DND-41 (cell line): ENCODE measurements around the gene ACLY.

Experiments used
- ATAC-seq: fragments of 200-7000 bp; cut with Tn5 transposase; 3 replicates; pipeline ENCODE4 v1.9.1; 2021; ENCODE audit warnings: low read depth; ENCODE audit not compliant: insufficient read depth
- DNase-seq: peaks from one replicate; pipeline ENCODE4 v3.0.0-alpha.2; 2020
- H2AFZ ChIP-seq: 2 replicates; pipeline ENCODE4 v1.6.0; 2012; ENCODE audit warnings: low read depth, low read length
- H3K27ac ChIP-seq: 2 replicates; pipeline ENCODE4 v1.5.1; 2012; ENCODE audit warnings: low read length, inconsistent platforms
- H3K27me3 ChIP-seq: fragments of 200-600 bp; sonication (generic); 2 replicates; pipeline ENCODE4 v1.6.0; 2012; ENCODE audit warnings: low read length, mild to moderate bottlenecking, inconsistent platforms; ENCODE audit not compliant: insufficient read depth, poor library complexity
- H3K36me3 ChIP-seq: 2 replicates; pipeline ENCODE4 v1.5.1; 2012; ENCODE audit warnings: low read length, inconsistent platforms; ENCODE audit not compliant: insufficient read depth
- H3K4me1 ChIP-seq: 2 replicates; pipeline ENCODE4 v1.5.1; 2012; ENCODE audit warnings: mild to moderate bottlenecking, low read length; ENCODE audit not compliant: insufficient read depth
- H3K4me2 ChIP-seq: 2 replicates; pipeline ENCODE4 v1.6.0; 2012; ENCODE audit warnings: mild to moderate bottlenecking, moderate library complexity, low read length, inconsistent platforms; ENCODE audit not compliant: insufficient read depth
- H3K4me3 ChIP-seq, 2 experiments: fragments of 200-600 bp in 1 of 2; shearing (Covaris generic) in 1 of 2; 2 replicates each; pipeline ENCODE4 v1.5.1; 2012 to 2016; ENCODE audit warnings: inconsistent platforms in 2 of 2, low read length in 2 of 2, mild to moderate bottlenecking in 2 of 2, low read depth in 1 of 2, moderate library complexity in 1 of 2
- H3K79me2 ChIP-seq: 2 replicates; pipeline ENCODE4 v1.6.0; 2012; ENCODE audit warnings: low read length, inconsistent platforms; ENCODE audit not compliant: insufficient read depth
- H3K9ac ChIP-seq: 2 replicates; pipeline ENCODE4 v1.6.0; 2012; ENCODE audit warnings: low read depth, mild to moderate bottlenecking, inconsistent platforms, low read length, moderate library complexity
- H3K9me3 ChIP-seq: 2 replicates; pipeline ENCODE4 v1.5.1; 2012; ENCODE audit warnings: low read length, moderate library complexity, mild to moderate bottlenecking, inconsistent platforms; ENCODE audit not compliant: insufficient read depth, severe bottlenecking
- H4K20me1 ChIP-seq: 2 replicates; pipeline ENCODE4 v1.6.0; 2012; ENCODE audit warnings: low read length; ENCODE audit not compliant: insufficient read depth
- EZH2 ChIP-seq: IDR thresholded peaks from 3 replicates; pipeline ENCODE4 v1.6.1; 2012; ENCODE audit warnings: borderline replicate concordance, low read depth, mild to moderate bottlenecking, moderate library complexity, low read length, inconsistent platforms; ENCODE audit not compliant: severe bottlenecking
- TF ChIP-seq, protein P1 (sequence below): IDR thresholded peaks from 2 replicates; pipeline ENCODE4 v1.5.1; 2012; ENCODE audit warnings: borderline replicate concordance, low read length, moderate library complexity, mild to moderate bottlenecking; ENCODE audit not compliant: poor library complexity, severe bottlenecking; ENCODE audit errors: extremely low read depth

ACLY gene

DNA sequence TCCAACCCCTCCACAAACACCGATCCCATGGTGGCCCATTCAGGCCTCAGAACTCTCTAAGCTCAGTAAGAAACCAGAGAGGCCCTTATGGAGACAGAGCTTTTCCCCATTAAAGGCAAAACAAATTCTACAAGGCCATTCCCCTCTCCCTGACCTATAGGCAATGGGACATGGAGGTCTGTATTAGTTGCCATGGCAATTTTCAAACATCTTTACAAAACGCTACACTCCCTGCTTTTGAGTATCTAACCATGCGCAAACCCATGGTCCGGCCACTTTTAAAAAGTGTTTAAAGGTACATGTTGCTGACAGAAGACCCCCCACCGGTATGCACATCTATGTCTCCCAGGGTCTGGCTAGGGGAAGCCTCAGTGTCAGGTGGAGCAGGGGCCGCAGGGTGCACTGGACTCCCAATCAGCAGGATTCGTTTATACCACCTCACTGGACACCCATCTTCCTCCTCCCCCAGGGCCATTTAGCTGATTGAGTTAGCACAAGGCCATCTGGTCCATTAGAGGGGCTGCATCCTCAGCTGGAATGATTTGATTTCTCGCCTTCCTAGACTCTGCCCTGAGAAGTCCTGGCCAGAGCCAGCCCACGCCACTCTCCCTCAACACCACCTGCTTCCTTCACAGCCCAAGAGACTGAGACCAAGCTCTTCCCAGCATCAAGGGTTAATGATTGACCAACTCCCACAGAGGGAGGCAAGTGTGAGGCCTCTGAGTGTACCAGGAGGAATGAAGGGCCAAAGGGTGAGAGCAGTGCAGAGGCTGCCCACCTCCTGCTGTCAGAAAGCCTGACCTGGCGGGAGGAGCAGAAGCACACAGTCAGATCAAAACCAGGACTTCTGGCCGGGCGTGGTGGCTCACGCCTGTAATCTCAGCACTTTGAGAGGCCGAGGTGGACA, 10.9 kb downstream of the ACLY start:
- Histone ChIP-seq H3K9ac (no peak overlapping the region), H3K27ac (no peak overlapping the region), H3K79me2 (peaks cover 24% of the 10 kb centered on the region), H3K9me3 (no peaks in the 10 kb centered on the region), H3K36me3 (peaks cover 98% of the 10 kb centered on the region), H2AFZ (no peak overlapping the region), H3K4me1 (no peaks in the 10 kb centered on the region), H4K20me1 (peaks cover 49% of the 10 kb centered on the region), H3K27me3 (no peaks in the 10 kb centered on the region), H3K4me2 (no peak overlapping the region), H3K4me3 (no peak overlapping the region)
- TF ChIP-seq, protein P1, sequence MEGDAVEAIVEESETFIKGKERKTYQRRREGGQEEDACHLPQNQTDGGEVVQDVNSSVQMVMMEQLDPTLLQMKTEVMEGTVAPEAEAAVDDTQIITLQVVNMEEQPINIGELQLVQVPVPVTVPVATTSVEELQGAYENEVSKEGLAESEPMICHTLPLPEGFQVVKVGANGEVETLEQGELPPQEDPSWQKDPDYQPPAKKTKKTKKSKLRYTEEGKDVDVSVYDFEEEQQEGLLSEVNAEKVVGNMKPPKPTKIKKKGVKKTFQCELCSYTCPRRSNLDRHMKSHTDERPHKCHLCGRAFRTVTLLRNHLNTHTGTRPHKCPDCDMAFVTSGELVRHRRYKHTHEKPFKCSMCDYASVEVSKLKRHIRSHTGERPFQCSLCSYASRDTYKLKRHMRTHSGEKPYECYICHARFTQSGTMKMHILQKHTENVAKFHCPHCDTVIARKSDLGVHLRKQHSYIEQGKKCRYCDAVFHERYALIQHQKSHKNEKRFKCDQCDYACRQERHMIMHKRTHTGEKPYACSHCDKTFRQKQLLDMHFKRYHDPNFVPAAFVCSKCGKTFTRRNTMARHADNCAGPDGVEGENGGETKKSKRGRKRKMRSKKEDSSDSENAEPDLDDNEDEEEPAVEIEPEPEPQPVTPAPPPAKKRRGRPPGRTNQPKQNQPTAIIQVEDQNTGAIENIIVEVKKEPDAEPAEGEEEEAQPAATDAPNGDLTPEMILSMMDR = no peak
- no peak for TF ChIP-seq EZH2
- ATAC-seq = no peak
- no peak for DNase-seq

DNA sequence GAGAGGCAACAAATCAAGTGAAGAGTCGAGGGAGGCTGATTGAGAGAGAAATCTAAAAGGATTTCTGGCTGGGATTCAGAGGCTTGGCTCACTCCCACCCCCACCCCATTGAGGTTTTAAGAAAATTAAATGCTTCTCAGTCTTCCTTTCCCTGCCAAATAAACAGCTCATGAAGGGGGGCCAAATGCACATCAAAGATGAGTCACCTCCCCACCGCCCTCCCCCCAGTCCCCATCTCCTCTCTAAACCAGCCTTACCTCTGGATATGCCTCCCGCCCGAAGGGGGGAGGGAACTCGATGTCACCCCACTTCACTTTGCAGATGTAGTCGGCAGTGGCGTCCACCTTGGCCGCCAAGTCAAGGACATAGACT, 11.6 kb downstream of the ACLY start:
- no peak overlapping the region for H3K4me3 ChIP-seq
- H4K20me1 ChIP-seq = peaks cover 42% of the 10 kb centered on the region
- no peaks in the 10 kb centered on the region for H3K27me3 ChIP-seq
- no peak overlapping the region for H3K9ac ChIP-seq
- H3K27ac ChIP-seq = no peak overlapping the region
- no peaks in the 10 kb centered on the region for H3K9me3 ChIP-seq
- no peak overlapping the region for H2AFZ ChIP-seq
- TF ChIP-seq, protein P1 = no peak
- no peak for TF ChIP-seq EZH2
- no peak for DNase-seq
- no peak for ATAC-seq
- H3K36me3 ChIP-seq = peaks cover 97% of the 10 kb centered on the region
- no peak overlapping the region for H3K4me2 ChIP-seq
- no peaks in the 10 kb centered on the region for H3K4me1 ChIP-seq
- peaks cover 17% of the 10 kb centered on the region for H3K79me2 ChIP-seq

DNA sequence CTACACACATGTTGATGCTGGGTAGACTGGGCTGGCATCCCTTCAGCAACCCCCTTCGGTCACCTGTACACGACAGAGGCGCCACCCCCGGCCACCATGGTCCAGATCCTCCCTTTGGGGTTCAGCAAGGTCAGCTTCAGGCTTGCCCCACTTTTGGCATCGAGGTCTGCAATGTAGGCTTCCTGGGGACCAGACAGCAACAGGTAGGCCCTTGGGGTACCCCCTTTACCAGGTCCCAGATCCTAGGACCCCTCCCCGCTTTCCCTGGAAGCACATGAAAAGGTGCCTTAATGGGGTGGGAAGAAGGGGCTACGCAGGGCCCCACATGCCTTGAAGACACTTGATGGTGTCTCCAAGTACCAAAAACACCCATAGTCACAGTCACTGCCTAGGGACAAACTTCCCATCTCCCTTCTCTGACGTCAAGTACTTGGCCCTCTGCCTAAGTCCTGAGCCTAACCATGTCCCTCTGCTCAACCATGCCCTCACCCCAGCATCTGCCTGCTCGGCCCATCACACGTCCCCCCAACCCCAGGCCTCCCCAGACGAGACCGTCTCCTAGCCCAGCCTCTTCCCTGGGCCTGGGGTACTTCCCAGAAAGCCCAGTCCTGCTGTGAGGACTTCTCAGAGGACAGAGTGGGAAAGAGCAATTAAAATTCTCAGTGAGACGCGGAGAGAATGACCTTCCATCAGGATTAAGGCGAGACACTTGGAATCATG, 12.1 kb downstream of the ACLY start:
- no peak overlapping the region for H3K4me2 ChIP-seq
- H2AFZ ChIP-seq = no peak overlapping the region
- TF ChIP-seq, protein P1 = no peak
- TF ChIP-seq EZH2 = no peak
- DNase-seq = no peak
- H3K79me2 ChIP-seq = peaks cover 13% of the 10 kb centered on the region
- peaks cover 38% of the 10 kb centered on the region for H4K20me1 ChIP-seq
- no peaks in the 10 kb centered on the region for H3K27me3 ChIP-seq
- H3K27ac ChIP-seq = no peak overlapping the region
- ATAC-seq = no peak
- no peak overlapping the region for H3K9ac ChIP-seq
- no peaks in the 10 kb centered on the region for H3K4me1 ChIP-seq
- H3K9me3 ChIP-seq = no peaks in the 10 kb centered on the region
- H3K36me3 ChIP-seq = peaks cover 97% of the 10 kb centered on the region
- no peak overlapping the region for H3K4me3 ChIP-seq
